Breast epithelium (tissue), 3 donors: ENCODE results near the gene LMX1B.

Experiments used
- CTCF ChIP-seq, 3 donors: fragments of 450-650 bp; IDR thresholded peaks; one replicate each; pipeline ENCODE4 v1.5.1; 2016 to 2017; ENCODE audit warnings: antibody characterized with exemption in 3 of 3, mild to moderate bottlenecking in 3 of 3, moderate library complexity in 3 of 3
- POLR2A ChIP-seq: fragments of 450-650 bp; IDR thresholded peaks from one replicate; pipeline ENCODE4 v1.6.1; 2016; ENCODE audit warnings: antibody characterized with exemption, mild to moderate bottlenecking, moderate library complexity

GRCh38 chr9:126618585-126619360 lies 5.0 kb downstream of the LMX1B start:
- TF ChIP-seq CTCF (IDR thresholded peaks at IDR 0.05) (no peak), POLR2A (no peak)
